Thyroid gland (tissue), 4 donors: ENCODE results near the gene RNF4. TPM values are rescaled to one million over a fixed set of nuclear protein-coding genes. Genes with fewer than 3 reads are reported as not detected.
"Not testable (repeated sequence)": the region's sequence is repeated elsewhere in the genome, so short reads cannot be mapped to it uniquely, and the experiment has no call there.

Experiments
- DNase-seq, 2 donors: peaks; one replicate each; pipeline ENCODE4 v3.0.0-alpha.2; 2019
- H3K27ac ChIP-seq, 3 donors: fragments of 200-600 bp; sonication (generic); 1 replicate in 2 of 3; 2 replicates in 1 of 3; pipeline ENCODE4 v1.5.1; 2016 to 2019; ENCODE audit warnings: mild to moderate bottlenecking in 1 of 3, moderate library complexity in 1 of 3
- H3K27me3 ChIP-seq: fragments of 200-600 bp; sonication (generic); one replicate; pipeline ENCODE4 v1.5.1; 2019
- H3K36me3 ChIP-seq, 2 donors: fragments of 200-600 bp; sonication (generic); one replicate each; pipeline ENCODE4 v1.5.1; 2016 to 2019
- H3K4me1 ChIP-seq, 2 donors: fragments of 200-600 bp; sonication (generic); one replicate each; pipeline ENCODE4 v1.5.1; 2017 to 2019
- H3K4me3 ChIP-seq, 3 donors: fragments of 200-600 bp; sonication (generic); replicated peaks in 1 of 3; 1 replicate in 2 of 3; 2 replicates in 1 of 3; pipeline ENCODE4 v1.5.1; 2016; ENCODE audit warnings: mild to moderate bottlenecking in 1 of 3
- H3K9me3 ChIP-seq: fragments of 200-600 bp; sonication (generic); one replicate; pipeline ENCODE4 v1.5.1; 2017
- CTCF ChIP-seq, 6 experiments: fragments of 200-600 bp in 3 of 6; fragments of 450-650 bp in 3 of 6; sonication (generic) in 3 of 6; IDR thresholded peaks; one replicate each; pipeline ENCODE4 v1.5.1; 2016 to 2019; ENCODE audit warnings: antibody characterized with exemption in 6 of 6, mild to moderate bottlenecking in 2 of 6, inconsistent platforms in 1 of 6, moderate library complexity in 1 of 6
- POLR2A ChIP-seq, 2 donors: fragments of 450-650 bp; IDR thresholded peaks; one replicate each; pipeline ENCODE4 v1.6.1; 2017; ENCODE audit warnings: antibody characterized with exemption in 2 of 2, mild to moderate bottlenecking in 2 of 2, moderate library complexity in 1 of 2
- whole genome bisulfite sequencing, 2 donors: methylation state at CpG; one replicate each; pipeline ENCODE4 v1.1.5; 2017; 5-methylcytosine and 5-hydroxymethylcytosine counted together
- intact Hi-C: fragments of 100-400 bp; cut with DNase I; formaldehyde crosslinking; loops from one replicate; pipeline ENCODE4 v1.15.1; 2023
- total RNA-seq, 4 donors: library from RNA; depleted of rRNA; stranded (reverse); fragments of >200 nt; gene quantifications; one replicate each; pipeline ENCODE4 v1.2.3, GENCODE V29; 2016

Gene RNF4
- total RNA-seq, 4 donors from 2014 or later, result 32.8 to 52.0 (median 43.0) TPM

- H3K4me1 ChIP-seq, result peaks cover 6 to 17% of the 10 kb centered on the region in 2 donors
- TF ChIP-seq CTCF (IDR thresholded peaks at IDR 0.05), result no peak
- TF ChIP-seq POLR2A (IDR thresholded peaks at IDR 0.05), result no peak
- intact Hi-C loops, result no loop called here
- no peaks in the 10 kb centered on the region for H3K27me3 ChIP-seq
- no peak overlapping the region for H3K4me3 ChIP-seq
- DNase-seq, result no peak
- 89 to 97% methylated on average over 12 to 14 of the region's 15 CpGs for WGBS, 2 donors
- H3K27ac ChIP-seq, result no peak overlapping the region
- H3K9me3 ChIP-seq, result no peaks in the 10 kb centered on the region
- peaks cover 25 to 28% of the 10 kb centered on the region in 2 donors for H3K36me3 ChIP-seq
Measured at GRCh38 chr4:2512396-2513135, 43.7 kb downstream of the RNF4 start.

- H3K27ac ChIP-seq, H3K4me3 ChIP-seq, DNase-seq, H3K27me3 ChIP-seq, intact Hi-C loops, H3K9me3 ChIP-seq: not testable (repeated sequence)
- peaks cover 25 to 28% of the 10 kb centered on the region in 2 donors for H3K36me3 ChIP-seq
- peaks cover 6 to 17% of the 10 kb centered on the region in 2 donors for H3K4me1 ChIP-seq
- WGBS, 2 donors, result 83 to 84% methylated on average over 9 of the region's 9 CpGs
Measured at GRCh38 chr4:2514193-2514592, 45.3 kb downstream of the RNF4 start.

- H3K4me1 ChIP-seq, result peaks cover 6 to 17% of the 10 kb centered on the region in 2 donors
- intact Hi-C loops, H3K27me3 ChIP-seq, H3K4me3 ChIP-seq, H3K27ac ChIP-seq, DNase-seq, H3K9me3 ChIP-seq: not testable (repeated sequence)
- H3K36me3 ChIP-seq, result peaks cover 25 to 28% of the 10 kb centered on the region in 2 donors
- 81% methylated on average over 11 of the region's 11 CpGs for WGBS, 2 donors
Measured at GRCh38 chr4:2514944-2515343, 46.0 kb downstream of the RNF4 start.

- H3K36me3 ChIP-seq, result peaks cover 25 to 28% of the 10 kb centered on the region in 2 donors
- intact Hi-C loops, result no loop called here
- 49 to 63% methylated on average over 3 to 4 of the region's 4 CpGs for WGBS, 2 donors
- TF ChIP-seq POLR2A (IDR thresholded peaks at IDR 0.05), result no peak
- no peak for TF ChIP-seq CTCF (IDR thresholded peaks at IDR 0.05)
- peak overlapping the region; percentile 15 to 54 (median 33) for H3K27ac ChIP-seq
- H3K27me3 ChIP-seq, result no peaks in the 10 kb centered on the region
- no peak overlapping the region for H3K4me3 ChIP-seq
- peaks cover 6 to 9% of the 10 kb centered on the region in 2 donors for H3K4me1 ChIP-seq
- DNase-seq, result peak; percentile 75 to 77
- no peaks in the 10 kb centered on the region for H3K9me3 ChIP-seq
Measured at GRCh38 chr4:2515830-2516550, 47.1 kb downstream of the RNF4 start.

GRCh38 chr4:2516635-2517034 is 47.7 kb downstream of the RNF4 start:
- Histone ChIP-seq H3K36me3 (peaks cover 25 to 28% of the 10 kb centered on the region in 2 donors), H3K4me3 (no peak overlapping the region), H3K9me3 (no peaks in the 10 kb centered on the region), H3K27ac (peak overlapping the region in 2 of 3 donors; percentile 15 to 54), H3K4me1 (peaks cover 6 to 8% of the 10 kb centered on the region in 2 donors), H3K27me3 (no peaks in the 10 kb centered on the region)
- intact Hi-C loops, result no loop called here
- no peak for TF ChIP-seq POLR2A (IDR thresholded peaks at IDR 0.05)
- TF ChIP-seq CTCF (IDR thresholded peaks at IDR 0.05), result no peak
- DNase-seq, result no peak
- WGBS, 2 donors, result 93 to 94% methylated on average over 2 of the region's 2 CpGs

GRCh38 chr4:2526559-2526958 is 57.7 kb downstream of the RNF4 start:
- Histone ChIP-seq H3K27ac (no peak overlapping the region), H3K9me3 (no peaks in the 10 kb centered on the region), H3K36me3 (no peaks in the 10 kb centered on the region), H3K27me3 (no peaks in the 10 kb centered on the region), H3K4me1 (no peaks in the 10 kb centered on the region), H3K4me3 (no peak overlapping the region)
- DNase-seq, result no peak
- intact Hi-C loops, result no loop called here
- TF ChIP-seq POLR2A (IDR thresholded peaks at IDR 0.05), result no peak
- no peak for TF ChIP-seq CTCF (IDR thresholded peaks at IDR 0.05)
- WGBS, 2 donors, result 93 to 95% methylated on average over 9 of the region's 9 CpGs
